ENCODE results near the gene PTPDC1.

PTPDC1 gene, protein sequence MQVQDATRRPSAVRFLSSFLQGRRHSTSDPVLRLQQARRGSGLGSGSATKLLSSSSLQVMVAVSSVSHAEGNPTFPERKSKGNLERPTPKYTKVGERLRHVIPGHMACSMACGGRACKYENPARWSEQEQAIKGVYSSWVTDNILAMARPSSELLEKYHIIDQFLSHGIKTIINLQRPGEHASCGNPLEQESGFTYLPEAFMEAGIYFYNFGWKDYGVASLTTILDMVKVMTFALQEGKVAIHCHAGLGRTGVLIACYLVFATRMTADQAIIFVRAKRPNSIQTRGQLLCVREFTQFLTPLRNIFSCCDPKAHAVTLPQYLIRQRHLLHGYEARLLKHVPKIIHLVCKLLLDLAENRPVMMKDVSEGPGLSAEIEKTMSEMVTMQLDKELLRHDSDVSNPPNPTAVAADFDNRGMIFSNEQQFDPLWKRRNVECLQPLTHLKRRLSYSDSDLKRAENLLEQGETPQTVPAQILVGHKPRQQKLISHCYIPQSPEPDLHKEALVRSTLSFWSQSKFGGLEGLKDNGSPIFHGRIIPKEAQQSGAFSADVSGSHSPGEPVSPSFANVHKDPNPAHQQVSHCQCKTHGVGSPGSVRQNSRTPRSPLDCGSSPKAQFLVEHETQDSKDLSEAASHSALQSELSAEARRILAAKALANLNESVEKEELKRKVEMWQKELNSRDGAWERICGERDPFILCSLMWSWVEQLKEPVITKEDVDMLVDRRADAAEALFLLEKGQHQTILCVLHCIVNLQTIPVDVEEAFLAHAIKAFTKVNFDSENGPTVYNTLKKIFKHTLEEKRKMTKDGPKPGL

DNA sequence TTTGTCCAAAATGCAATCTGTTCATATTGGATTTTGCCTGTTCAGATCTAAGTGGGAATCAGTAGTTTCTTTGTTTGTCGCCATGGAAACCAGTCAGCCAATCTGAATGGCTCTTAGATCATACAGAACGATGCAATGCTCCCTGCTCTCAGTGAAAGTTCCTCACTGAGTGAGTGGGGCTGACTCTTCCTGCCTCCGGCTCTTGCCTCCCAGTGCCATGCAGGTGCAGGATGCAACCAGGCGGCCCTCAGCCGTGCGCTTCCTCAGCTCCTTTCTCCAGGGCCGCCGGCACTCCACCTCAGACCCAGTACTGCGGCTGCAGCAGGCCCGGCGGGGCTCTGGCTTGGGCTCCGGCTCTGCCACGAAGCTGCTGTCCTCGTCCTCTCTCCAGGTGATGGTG, at the start of gene PTPDC1:
Gene PTPDC1, plus strand, starts transcription at position 151 of the 400 bp plus-strand sequence. Its CDS starts 67 bp downstream, at position 218.
- DNase-seq: no peak

DNA sequence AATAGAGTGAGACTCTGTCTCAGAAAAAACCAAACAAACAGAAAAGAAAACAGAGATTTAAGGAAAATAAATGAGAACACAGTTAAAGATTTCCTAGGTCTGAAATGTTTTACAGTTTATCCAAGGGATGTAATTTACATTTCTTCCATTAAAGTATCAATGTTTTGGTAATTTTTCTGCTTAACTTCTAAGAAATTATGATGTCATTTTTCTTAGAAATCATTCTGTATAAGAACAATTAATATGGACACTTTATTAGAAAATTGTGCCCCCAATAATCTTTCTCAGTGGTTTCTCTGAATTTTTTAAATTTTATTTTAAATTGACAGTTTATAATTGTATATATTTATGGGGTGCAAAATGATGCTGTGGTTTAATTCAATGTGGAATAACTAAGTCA, 49.8 kb upstream of the PTPDC1 start:
- no peak for DNase-seq

DNA sequence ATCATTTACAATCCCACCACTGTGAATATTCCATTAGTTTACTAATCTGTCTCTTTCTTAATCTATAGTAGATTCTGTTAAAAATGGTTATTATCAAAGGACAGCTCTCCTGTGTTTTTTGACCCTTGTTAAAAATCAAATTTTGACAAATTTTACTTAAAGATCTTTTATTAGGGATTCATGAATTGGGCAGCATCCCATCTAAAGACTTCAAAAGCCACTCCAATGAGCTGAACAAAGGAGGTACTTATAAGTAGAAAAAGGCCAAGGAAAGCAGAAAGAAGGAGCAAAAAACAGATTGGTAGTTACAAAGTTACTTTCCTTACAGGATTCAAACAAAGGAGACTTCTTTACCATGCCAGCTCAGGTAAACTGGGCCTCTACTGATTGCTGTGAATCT, 44.5 kb upstream of the PTPDC1 start:
- no peak for DNase-seq

DNA sequence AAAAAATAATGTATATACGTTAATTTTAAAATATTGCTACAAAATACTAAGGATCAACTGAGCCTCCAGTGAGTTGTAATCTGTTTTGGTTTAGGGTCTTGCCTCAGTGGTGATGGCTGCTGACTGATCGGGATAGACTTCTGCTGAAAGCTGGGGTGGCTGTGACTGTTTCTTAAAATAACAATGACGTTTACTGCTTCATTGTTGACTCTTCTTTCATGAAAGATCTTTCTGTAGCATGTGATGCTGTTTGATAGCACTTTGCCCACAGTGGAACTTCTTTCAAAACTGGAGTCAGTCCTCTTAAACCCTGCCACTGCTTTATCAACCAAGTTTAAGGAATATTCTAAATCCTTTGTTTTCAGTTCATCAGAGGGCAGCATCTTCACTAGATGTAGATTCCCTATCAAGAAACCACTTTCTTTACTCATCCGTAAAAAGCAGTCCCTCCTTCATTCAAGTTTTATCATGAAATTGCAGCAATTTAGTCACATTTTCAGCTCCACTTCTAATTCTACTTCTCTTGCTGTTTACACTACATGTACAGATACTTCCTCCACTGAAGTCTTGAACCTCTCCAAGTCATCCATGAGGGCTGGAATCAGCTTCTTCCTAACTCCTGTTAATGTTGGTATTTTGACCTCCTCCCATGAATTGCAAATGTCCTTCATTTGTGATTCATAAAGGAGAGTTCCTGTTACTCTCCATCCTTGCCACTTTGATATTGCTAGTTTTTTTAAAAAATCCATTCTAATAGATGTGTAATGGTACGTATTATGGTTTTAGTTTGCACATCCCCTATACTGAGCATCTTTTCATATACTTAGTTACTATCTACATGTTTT, 41.5 kb upstream of the PTPDC1 start:
- no peak for DNase-seq

DNA sequence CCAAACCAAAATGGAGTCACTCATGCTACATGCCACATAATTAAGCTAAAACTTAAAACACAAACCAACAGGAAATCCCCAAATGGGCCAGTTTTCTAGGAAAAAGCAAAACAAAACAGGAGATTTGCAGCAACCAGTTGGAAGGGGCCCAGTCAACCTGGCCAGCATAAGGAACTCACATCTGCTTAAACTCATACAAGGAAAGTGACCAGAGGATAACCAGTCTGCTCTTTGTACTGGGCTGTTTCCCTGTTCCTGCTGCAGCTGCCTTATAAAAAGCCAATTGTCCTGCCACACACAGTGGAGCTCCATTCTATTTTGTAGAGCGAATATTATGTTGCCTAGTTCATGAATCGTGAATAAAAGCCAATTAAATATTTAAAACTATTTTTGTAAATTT, 29.5 kb upstream of the PTPDC1 start:
- no peak for DNase-seq

DNA sequence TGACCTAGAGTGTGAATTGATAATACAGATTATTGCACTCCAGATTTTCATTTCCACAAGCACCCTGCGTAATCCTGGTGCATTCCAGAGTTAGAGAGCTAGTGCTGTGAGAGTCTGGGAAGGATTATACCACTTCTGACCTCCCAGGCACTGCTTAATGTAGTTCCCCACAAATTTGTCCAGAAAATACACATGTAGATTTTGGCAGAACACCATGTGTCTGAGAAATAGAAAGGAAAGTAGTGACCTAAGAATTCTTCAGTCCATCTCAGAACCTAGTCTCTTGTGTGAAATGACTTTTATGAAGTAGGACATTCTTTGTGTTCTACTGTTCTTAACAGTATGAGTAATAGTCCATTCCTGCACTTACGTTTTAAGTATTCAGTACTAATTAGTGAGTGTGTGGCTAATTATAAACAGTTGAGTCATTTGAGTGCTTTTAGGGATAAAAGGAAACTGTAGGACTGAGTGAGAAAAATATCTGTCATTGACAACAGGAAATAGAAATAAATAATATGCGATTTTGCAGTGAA, 27.8 kb upstream of the PTPDC1 start:
- no peak for DNase-seq

DNA sequence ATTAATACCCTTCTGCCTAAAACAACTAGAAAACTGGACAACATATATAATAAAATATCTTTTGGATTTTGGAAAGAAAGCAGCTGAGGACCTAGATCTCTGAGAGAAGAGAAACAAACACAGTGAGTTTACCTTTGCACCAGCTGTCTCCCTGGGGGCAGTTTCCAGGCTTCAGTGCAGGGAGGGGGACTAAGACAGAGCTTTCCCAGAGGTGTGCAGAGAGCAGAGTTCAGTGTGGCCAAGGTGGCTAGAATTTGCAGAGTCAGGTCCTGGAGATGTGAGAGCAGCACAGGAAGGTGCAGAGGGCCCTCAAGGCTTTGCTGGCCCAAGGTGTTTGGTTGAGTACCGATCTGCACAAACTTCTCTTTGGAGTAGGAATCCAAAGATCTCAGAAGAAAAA, 26.3 kb upstream of the PTPDC1 start:
- no peak for DNase-seq

DNA sequence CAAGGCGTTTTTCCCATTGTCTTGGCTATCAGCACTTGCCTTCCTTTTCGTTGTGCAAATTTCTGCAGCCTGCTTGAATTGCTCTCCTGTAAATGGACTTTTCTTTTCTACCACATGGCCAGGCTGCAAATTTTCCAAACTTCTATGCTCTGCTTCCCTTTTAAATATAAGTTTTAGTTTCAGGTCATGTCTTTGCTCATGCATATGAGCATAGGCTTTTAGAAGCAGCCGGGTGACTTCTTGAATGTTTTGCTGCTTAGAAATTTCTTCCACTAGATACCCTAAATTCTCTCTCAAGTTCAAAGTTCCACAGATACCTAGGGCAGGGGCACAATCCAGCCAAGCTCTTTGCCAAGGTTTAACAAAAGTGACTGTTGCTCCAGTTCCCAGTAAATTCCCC, 22.4 kb upstream of the PTPDC1 start:
- DNase-seq: no peak

DNA sequence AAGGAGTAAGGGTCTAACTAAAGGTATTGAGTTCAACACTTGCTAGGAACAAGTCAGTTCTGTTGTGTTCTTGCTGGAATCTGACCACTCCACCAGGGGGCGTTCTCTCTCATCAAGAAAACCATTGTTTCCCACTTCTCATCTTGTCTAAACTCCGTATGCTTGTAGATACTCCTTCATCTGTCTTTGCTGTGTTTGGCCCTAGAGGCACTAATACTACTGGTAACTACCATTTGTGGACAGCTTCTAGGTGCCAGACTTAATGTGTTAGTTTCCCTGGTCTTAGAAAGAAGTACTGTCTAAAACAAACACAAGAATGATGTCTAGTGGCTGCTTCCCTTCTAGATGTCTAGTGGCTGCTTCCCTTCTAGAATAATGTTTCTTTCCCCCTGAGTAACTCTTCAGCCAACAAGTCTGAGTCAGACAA, 18.7 kb upstream of the PTPDC1 start:
- peak; percentile 83 for DNase-seq

DNA sequence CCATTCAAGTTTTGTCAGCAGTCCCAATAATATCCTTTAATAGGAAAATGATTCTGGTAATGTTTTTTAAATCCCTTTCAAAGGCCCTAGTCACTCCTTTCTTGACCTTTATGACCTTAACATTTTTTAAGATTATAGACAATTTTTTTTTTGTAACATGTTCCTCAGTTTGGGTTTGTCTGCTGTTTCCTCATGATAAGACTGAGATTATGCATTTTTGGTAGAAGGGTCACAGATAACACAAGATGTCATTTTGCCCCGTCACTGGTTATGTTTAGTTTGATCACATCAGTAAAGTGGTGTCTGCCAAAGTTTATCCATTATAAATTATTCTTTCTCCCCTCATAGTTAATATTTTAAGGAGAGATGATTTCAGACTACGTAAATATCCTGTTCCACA, 16.0 kb upstream of the PTPDC1 start:
- DNase-seq: no peak

DNA sequence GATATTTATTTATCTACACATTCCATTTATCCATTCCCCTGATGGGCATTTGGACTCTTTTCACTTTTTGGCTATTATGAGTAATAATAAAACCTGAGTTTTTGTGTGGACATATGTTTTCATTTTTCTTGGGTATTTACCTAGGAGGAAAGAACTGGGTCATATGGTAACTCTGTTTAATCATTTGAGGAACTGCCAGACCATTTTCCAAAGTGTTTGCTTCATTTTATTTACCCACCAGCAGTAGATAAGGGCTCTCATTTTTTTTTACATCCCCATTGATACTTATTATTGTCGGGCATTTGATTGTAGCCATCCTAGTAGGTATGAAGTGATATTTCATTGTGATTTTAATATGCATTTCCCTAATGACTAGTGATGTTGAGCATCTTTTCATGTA, 7.7 kb upstream of the PTPDC1 start:
- no peak for DNase-seq

DNA sequence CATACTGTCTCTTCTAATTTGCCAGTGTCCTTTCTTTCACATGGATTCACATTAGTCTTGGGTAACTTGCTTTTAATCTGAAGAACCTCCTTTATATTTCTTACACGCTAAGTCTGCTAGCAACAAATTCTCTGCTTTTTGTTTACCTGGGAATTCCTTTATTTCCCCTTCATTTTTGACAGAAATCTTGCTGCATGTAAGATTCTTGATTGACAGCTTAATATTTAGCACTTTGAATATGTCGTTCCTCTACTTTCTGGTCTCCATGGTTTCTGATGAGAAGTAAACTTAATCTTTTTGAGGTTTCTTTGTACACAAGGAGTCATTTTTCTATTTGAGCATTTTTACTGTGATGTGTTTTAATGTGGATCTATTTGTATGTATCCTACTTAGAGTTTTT, 6.2 kb upstream of the PTPDC1 start:
- DNase-seq: no peak

DNA sequence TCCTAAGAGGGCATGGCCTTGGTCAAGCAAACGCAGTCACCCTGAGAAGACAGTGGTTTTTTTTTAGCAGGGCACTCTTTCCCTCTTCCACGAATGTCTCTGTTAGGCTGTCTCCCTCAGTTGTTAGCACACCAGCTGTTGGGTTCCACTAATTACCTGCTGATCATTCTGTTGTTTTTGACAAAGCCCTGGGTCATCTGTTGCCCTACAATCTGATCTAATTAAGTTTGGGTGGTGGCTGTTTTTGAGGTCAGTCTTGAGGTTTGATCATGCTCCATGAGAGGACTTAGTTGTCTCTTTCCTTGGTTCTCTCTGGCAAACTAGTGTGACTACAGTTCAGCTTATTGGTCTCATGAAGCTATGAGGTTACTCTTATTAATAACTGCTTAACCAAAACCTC, 5.0 kb upstream of the PTPDC1 start:
- DNase-seq: no peak

DNA sequence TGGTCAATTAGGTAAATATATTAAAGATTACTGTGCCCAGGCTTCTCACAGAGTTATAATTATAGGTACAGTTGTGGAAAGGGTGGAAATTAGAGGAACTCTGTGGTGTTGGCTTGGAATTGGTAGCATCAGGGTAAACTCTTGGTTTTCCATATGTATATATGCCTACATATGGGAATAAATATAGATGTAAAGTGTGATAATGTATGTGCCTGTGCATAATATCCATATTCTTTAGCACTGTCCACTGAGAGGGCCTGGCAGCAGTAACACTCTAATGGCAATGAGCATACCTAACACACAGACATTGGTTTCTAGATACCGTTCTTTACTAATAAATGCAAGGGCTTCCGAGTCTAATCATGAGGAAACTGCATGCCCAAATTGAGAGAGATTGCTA, 4.0 kb upstream of the PTPDC1 start:
- DNase-seq: no peak

DNA sequence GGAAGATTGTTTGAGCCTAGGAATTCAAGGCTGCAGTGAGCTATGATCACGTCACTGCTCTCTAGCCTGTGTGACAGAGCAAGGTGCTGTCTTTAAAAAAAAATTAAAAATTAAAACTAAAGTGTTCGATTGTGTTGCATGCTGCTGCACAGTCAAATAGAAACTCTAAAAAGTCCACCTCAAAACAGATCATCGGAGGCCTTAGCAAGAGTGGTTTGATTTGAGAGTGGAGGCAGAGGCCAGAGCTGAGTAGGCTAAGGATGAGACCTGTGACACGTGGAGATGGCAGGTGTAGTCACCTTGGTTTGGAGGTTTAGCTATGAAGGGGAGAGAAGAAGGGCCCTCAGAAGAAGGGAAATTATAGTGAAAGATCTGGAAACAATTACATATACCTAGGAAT, 2.8 kb upstream of the PTPDC1 start:
- DNase-seq: no peak

DNA sequence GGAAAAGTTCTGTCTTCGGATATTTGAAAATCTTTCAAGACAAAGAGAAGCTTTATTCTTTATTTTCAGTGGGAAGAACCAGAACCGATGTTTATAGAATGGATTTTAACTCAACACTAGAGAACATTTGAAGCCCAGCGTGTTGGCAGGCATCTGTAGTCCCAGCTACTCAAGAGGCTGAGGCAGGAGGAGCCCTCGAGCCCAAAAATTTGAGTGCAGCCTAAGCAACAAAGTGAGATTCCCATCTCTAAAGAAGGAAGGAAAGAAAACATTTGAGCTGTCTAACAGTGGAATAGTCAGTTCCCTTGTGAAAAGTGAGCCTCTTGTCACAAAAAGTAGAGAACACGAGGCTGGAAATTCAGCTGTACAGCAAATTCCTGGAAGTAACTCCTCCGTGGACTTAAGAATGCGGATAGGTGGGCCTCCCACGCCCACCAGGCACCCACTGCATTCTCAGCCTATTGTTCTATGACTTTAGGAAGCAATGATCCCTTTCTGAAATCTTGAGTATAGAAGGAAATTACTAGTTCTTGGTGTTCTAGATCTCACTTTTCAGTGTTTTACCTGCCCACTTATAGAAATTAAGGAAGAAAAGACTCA, 2.3 kb upstream of the PTPDC1 start:
- no peak for DNase-seq

DNA sequence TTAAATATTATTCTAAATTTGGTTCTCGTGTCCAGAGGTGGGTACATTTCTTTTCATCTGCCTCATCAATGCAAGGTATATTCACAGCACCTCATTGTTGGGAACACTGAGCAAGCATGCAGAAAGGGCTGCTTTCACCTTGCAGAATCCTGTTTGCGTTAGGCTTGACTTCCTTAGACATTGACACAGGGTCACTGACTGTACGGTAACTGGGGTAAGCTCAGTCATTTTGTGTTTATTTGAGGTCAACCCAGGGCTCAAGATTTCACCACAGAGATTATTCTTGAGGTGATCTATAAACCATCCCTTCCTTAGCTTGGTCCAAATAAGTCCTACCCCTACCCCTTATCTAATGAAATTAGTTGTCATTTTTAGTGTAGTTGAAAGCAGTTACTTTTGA, 1.7 kb upstream of the PTPDC1 start:
- no peak for DNase-seq

DNA sequence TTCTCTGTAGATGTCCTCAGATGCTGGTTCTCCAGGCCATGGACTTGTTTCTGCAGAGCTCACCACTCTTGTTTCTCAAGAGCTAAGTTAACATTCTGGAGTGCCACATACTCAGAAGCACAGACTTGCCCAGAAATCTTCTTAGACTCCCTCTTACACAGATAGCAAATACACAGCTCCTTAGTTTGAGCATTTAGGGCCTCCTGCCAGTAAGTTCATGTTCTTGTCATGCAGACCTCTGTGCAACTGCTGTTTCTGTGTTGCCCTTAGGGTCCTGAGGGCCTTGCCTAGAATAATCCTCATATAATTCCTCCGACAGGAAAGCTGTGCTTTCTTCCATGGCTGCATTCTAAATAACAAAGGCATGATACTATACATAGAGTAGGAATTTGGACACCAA, 1.3 kb upstream of the PTPDC1 start:
- DNase-seq: no peak

DNA sequence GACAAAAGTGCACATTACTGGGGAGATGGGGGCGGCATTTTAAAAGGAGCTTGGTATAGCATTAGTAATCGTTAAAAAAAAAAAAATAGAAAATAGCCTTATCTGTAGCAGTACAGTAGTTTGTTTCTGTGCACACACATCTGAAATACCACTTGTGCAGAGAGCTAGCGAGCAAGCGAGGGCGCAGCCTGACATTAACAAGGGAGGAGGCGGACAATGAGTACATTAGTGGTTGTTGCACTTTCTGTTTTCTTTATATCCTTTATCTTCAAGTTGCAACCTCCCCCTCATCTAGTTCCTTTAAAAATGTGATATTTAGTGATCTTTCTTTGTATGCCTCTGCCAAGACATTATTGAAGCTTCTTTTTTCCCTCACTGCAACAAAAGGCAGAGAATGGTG, 880 bp upstream of the PTPDC1 start:
- DNase-seq: no peak

DNA sequence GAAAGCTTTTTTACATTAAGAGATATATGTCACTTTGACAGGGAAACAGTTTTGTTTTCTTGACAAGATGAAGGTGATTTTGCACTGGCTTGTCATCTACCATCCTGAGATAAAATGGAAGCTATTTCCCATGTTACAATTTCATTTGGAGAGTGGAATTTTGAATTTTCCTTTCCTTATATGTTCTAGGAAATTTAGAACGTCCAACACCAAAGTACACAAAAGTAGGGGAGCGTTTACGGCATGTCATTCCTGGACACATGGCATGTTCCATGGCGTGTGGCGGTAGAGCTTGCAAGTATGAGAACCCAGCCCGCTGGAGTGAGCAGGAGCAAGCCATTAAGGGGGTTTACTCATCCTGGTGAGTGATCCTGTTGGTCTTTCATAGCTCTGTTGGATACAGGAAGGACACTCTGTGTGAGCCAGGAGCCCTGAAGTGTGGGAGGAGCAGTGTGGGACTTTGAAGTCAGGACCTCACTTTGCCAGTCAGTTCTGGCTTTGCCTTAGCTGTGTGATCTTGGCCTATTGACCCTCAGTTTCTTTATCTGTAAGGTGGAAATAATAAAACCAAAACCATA, 887 bp downstream of the PTPDC1 start:
- DNase-seq: no peak

DNA sequence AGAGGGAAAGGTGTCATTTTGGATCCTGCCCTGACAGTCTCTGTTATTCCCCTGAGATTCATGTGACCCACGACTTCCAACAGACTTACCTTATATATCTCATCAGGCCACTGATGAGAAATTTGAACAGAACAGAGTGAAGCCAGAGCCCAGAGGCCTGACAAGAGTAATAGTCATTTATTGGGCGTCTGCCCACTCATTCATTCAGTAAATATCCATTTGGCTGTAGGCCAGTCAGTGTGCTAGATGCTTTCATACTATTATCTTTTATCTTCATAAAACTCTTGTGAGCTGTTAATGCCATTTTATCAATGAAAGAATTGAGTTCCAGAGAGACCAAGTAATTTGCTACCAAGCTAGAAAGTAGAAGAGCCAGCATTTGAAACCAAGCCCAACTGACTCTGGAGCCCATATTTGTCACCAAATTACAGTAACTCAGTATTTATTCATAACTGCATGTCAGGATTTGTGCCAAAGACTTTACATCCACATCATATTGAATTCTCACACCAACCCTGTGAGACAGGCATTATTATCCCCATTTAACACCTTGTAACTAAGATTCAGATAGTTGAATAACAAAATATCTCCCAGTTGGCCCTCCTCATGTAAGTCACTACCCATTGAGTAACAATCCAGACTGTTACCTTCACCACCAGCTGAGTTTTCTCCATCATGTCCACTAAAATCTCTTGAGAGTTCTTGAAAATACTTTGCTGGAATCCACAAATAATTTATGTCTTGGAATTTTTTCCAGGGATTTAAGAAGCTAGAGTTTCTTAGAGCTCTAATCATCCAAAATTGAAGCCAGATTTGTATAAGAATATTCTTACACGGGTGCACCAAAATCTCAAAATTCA, 2.5 kb downstream of the PTPDC1 start:
- no peak for DNase-seq
